Measurements from ENCODE around the gene LRRFIP2.

- no peak for TF ChIP-seq RAD21 (IDR thresholded peaks at IDR 0.05; ENCODE audit: low read length)
- TF ChIP-seq CTCF (conservative IDR thresholded peaks at IDR 0.05; ENCODE audit: low read depth, low read length) = no peak
- no peak for TF ChIP-seq POLR2A (IDR thresholded peaks at IDR 0.05; ENCODE audit: low read depth, low read length)
- TF ChIP-seq CEBPB (IDR thresholded peaks at IDR 0.05; ENCODE audit: low read depth, low read length) = peak; percentile 94
- TF ChIP-seq, protein P1, sequence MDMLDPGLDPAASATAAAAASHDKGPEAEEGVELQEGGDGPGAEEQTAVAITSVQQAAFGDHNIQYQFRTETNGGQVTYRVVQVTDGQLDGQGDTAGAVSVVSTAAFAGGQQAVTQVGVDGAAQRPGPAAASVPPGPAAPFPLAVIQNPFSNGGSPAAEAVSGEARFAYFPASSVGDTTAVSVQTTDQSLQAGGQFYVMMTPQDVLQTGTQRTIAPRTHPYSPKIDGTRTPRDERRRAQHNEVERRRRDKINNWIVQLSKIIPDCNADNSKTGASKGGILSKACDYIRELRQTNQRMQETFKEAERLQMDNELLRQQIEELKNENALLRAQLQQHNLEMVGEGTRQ (IDR thresholded peaks at IDR 0.05; ENCODE audit: low read depth, low read length) = no peak
These were observed 149.5 kb downstream of the LRRFIP2 start for GRCh38 chr3:37024820-37025405.

Measured in IMR-90 (cell line).